Memory B cell (primary cell): ENCODE measurements around the gene PPARG.

Experiments
- ATAC-seq: fragments of 150-1000 bp; cut with Tn5 transposase; 2 replicates; pipeline ENCODE4 v1.10.0; 2021; ENCODE audit warnings: low read depth, mild to moderate bottlenecking, moderate library complexity
- DNase-seq, 2 donors: peaks; one replicate each; pipeline ENCODE4 v3.0.0; 2022; ENCODE audit warnings: low spot score in 2 of 2
- H3K27ac Mint-ChIP-seq: one replicate; pipeline ENCODE4 v1.8.0; 2022; ENCODE audit warnings: mild to moderate bottlenecking, moderate library complexity, mixed read lengths
- H3K27me3 Mint-ChIP-seq: one replicate; pipeline ENCODE4 v1.8.0; 2022; ENCODE audit warnings: mixed read lengths
- H3K36me3 Mint-ChIP-seq: one replicate; pipeline ENCODE4 v1.8.0; 2022; ENCODE audit warnings: mild to moderate bottlenecking, mixed read lengths
- H3K4me1 Mint-ChIP-seq: one replicate; pipeline ENCODE4 v1.8.0; 2022; ENCODE audit warnings: mixed read lengths
- H3K4me3 Mint-ChIP-seq: one replicate; pipeline ENCODE4 v1.8.0; 2022; ENCODE audit warnings: mild to moderate bottlenecking, moderate library complexity, mixed read lengths
- H3K9me3 Mint-ChIP-seq: one replicate; pipeline ENCODE4 v1.8.0; 2022; ENCODE audit warnings: mixed read lengths

The PPARG gene

DNA sequence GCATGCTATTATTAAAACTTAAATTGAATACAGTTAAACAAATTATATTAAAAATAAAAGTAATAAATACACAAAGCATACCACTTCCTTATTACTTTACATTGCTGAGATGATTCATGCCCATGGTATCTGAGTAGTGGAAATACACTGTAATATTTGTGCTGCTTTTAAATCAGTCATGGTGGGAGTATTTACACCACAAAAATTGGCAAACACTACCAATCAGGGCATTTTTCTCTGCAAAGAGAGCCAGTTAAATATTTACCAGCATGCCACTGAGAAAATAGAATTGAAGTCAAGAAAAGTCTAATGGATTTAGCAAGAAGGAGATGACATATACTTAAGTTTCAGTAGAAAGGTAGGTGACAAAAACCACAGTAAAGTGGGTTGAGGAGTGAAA is 19.6 kb downstream of the PPARG start:
- H3K4me1 Mint-ChIP-seq: no peaks in the 10 kb centered on the region
- no peaks in the 10 kb centered on the region for H3K36me3 Mint-ChIP-seq
- no peak for DNase-seq
- peaks cover 8% of the 10 kb centered on the region for H3K27me3 Mint-ChIP-seq
- no peaks in the 10 kb centered on the region for H3K9me3 Mint-ChIP-seq
- ATAC-seq: no peak
- H3K4me3 Mint-ChIP-seq: no peak overlapping the region
- H3K27ac Mint-ChIP-seq: no peak overlapping the region

- DNase-seq (no peak), ATAC-seq (no peak)
- H3K27me3 Mint-ChIP-seq: peaks cover 11% of the 10 kb centered on the region
- H3K27ac Mint-ChIP-seq: no peak overlapping the region
- H3K4me3 Mint-ChIP-seq: no peak overlapping the region
- no peaks in the 10 kb centered on the region for H3K9me3 Mint-ChIP-seq
- H3K4me1 Mint-ChIP-seq: no peaks in the 10 kb centered on the region
- no peaks in the 10 kb centered on the region for H3K36me3 Mint-ChIP-seq
Observed at GRCh38 chr3:12309716-12310115, 20.8 kb downstream of the PPARG start.

GRCh38 chr3:12312010-12312409 is 23.1 kb downstream of the PPARG start:
- no peak for ATAC-seq
- H3K9me3 Mint-ChIP-seq: no peaks in the 10 kb centered on the region
- H3K4me1 Mint-ChIP-seq: no peaks in the 10 kb centered on the region
- H3K27ac Mint-ChIP-seq: no peak overlapping the region
- no peaks in the 10 kb centered on the region for H3K36me3 Mint-ChIP-seq
- DNase-seq: no peak
- H3K4me3 Mint-ChIP-seq: no peak overlapping the region
- H3K27me3 Mint-ChIP-seq: peaks cover 10% of the 10 kb centered on the region

DNA sequence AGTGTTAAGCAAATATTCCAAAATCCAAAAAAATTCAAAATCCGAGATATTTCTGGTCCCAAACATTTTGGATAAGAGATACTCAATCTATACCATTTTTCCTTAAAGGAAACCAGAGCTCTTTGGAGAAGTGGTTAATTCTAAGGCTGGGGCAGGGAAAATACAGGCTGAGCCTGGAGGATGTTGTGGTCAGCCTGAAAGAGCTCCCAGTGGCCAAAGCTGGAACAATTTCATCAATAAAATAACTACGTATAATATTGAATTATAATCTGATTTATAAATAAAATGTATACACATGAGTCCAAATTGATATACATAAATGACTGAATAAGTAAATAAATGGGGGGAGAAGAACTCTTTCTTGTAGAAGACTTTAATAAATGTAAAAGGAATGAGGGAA is 24.6 kb downstream of the PPARG start:
- no peaks in the 10 kb centered on the region for H3K4me1 Mint-ChIP-seq
- H3K4me3 Mint-ChIP-seq: no peak overlapping the region
- no peak for ATAC-seq
- no peaks in the 10 kb centered on the region for H3K9me3 Mint-ChIP-seq
- no peak overlapping the region for H3K27ac Mint-ChIP-seq
- DNase-seq: no peak
- H3K36me3 Mint-ChIP-seq: no peaks in the 10 kb centered on the region
- peaks cover 8% of the 10 kb centered on the region for H3K27me3 Mint-ChIP-seq

- no peaks in the 10 kb centered on the region for H3K4me1 Mint-ChIP-seq
- ATAC-seq (no peak), DNase-seq (no peak)
- H3K9me3 Mint-ChIP-seq: no peaks in the 10 kb centered on the region
- peaks cover 8% of the 10 kb centered on the region for H3K27me3 Mint-ChIP-seq
- H3K4me3 Mint-ChIP-seq: no peak overlapping the region
- no peaks in the 10 kb centered on the region for H3K36me3 Mint-ChIP-seq
- no peak overlapping the region for H3K27ac Mint-ChIP-seq
Observed at GRCh38 chr3:12316253-12316652, 27.4 kb downstream of the PPARG start.

GRCh38 chr3:12316729-12317351 is 28.0 kb downstream of the PPARG start:
- Mint-ChIP-seq H3K4me3 (no peak overlapping the region), H3K4me1 (no peaks in the 10 kb centered on the region), H3K36me3 (no peaks in the 10 kb centered on the region), H3K9me3 (no peaks in the 10 kb centered on the region), H3K27ac (no peak overlapping the region), H3K27me3 (peaks cover 8% of the 10 kb centered on the region)
- no peak for DNase-seq
- ATAC-seq: no peak

DNA sequence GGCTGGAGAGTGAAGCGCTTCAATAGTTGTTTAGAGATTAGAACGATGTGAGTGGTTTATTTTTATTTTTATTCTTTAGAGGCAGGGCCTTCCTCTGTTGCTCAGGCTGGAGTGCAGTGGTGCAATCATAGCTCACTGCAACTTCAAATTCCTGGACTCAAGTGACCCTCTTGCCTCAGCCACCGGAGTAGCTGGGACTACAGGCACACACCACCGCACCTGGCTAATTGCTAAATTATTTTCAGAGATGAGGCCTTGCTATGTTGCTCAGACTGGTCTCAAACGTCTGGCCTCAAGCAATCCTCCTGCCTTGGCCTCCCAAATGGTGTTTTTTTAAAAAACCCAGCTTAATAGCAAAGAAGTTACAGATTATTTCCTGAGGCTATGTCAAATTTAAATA is 29.0 kb downstream of the PPARG start:
- no peaks in the 10 kb centered on the region for H3K36me3 Mint-ChIP-seq
- DNase-seq (no peak), ATAC-seq (no peak)
- no peak overlapping the region for H3K27ac Mint-ChIP-seq
- no peaks in the 10 kb centered on the region for H3K9me3 Mint-ChIP-seq
- no peaks in the 10 kb centered on the region for H3K4me1 Mint-ChIP-seq
- H3K4me3 Mint-ChIP-seq: no peak overlapping the region
- H3K27me3 Mint-ChIP-seq: peaks cover 11% of the 10 kb centered on the region

GRCh38 chr3:12318758-12319621 is 30.1 kb downstream of the PPARG start:
- Mint-ChIP-seq H3K9me3 (no peaks in the 10 kb centered on the region), H3K4me1 (no peaks in the 10 kb centered on the region), H3K4me3 (no peak overlapping the region), H3K27me3 (peaks cover 11% of the 10 kb centered on the region), H3K36me3 (no peaks in the 10 kb centered on the region), H3K27ac (no peak overlapping the region)
- ATAC-seq (no peak), DNase-seq (no peak)

GRCh38 chr3:12321015-12321414 is 32.1 kb downstream of the PPARG start:
- no peaks in the 10 kb centered on the region for H3K9me3 Mint-ChIP-seq
- H3K27me3 Mint-ChIP-seq: peaks cover 6% of the 10 kb centered on the region
- DNase-seq (no peak), ATAC-seq (no peak)
- no peaks in the 10 kb centered on the region for H3K4me1 Mint-ChIP-seq
- no peak overlapping the region for H3K4me3 Mint-ChIP-seq
- no peak overlapping the region for H3K27ac Mint-ChIP-seq
- H3K36me3 Mint-ChIP-seq: no peaks in the 10 kb centered on the region

- H3K4me3 Mint-ChIP-seq: no peak overlapping the region
- H3K27ac Mint-ChIP-seq: no peak overlapping the region
- H3K36me3 Mint-ChIP-seq: no peaks in the 10 kb centered on the region
- no peak for ATAC-seq
- peaks cover 8% of the 10 kb centered on the region for H3K27me3 Mint-ChIP-seq
- DNase-seq: no peak
- H3K4me1 Mint-ChIP-seq: no peaks in the 10 kb centered on the region
- no peaks in the 10 kb centered on the region for H3K9me3 Mint-ChIP-seq
Observed at GRCh38 chr3:12323237-12323636, 34.4 kb downstream of the PPARG start.

DNA sequence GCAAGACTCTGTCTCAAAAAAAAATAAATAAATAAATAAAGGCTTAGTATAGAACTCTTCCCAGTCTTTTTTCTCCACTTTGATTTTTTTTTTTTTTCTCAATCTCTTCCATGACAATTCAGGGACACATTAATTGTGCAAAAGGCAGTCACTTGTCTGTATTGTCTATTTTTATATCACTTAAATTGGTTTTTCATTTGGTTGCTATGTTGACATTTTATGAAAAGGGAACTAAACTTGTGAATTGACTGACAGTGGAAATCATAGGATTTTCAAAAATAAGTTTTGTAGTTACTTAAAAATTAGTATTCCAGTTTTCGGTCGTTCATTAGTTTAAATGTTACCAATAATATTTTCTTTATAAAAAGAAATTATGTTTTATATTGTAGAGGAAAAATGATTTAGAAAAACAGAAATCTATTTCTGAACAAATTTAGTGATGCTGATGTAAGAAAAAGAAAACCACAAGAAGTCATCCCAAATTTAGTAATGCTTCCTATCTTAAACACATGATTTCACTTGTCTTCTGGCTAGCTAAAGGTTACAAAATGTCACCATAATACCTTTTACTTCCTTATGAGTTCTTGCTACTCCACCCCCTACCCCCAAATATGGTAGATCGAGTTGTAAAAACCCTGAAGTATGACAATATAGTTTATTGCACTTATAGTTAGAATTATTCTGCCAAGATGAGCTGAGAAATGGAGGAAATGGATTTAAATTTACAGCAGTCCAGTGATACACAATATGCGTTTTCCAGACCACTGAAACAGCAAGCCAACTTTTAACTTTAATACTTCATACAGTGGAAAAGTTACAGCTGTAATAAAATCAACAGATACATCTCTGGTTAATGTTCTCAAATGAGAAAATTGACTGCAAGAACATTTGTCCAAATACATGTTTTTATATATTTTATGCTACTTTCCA is 37.0 kb downstream of the PPARG start:
- ATAC-seq: no peak
- Mint-ChIP-seq H3K9me3 (no peaks in the 10 kb centered on the region), H3K4me3 (no peak overlapping the region), H3K27ac (no peak overlapping the region), H3K4me1 (no peaks in the 10 kb centered on the region), H3K27me3 (peaks cover 8% of the 10 kb centered on the region), H3K36me3 (no peaks in the 10 kb centered on the region)
- DNase-seq: no peak

DNA sequence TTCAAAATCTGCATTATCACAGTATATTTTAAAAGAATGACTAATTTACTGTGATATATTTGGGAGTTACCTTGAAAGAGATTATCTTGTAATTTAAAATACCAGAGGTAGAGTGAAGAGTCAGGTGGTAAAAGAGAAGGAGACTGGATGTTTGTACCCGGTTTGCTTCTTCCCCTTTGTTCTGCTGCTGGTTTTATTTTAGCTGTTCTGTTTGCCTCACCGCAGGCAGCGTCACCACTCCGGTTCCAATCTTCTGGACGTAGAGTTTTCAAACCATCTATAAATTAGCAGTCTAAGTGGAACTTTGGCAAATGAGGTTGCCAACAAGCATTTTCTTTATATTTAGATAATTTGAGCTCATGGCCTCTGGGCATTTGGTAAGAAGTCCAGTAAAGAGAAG is 38.2 kb downstream of the PPARG start:
- Mint-ChIP-seq H3K27me3 (peaks cover 5% of the 10 kb centered on the region), H3K36me3 (no peaks in the 10 kb centered on the region), H3K27ac (no peak overlapping the region), H3K4me1 (no peaks in the 10 kb centered on the region), H3K4me3 (no peak overlapping the region), H3K9me3 (no peaks in the 10 kb centered on the region)
- DNase-seq (no peak), ATAC-seq (no peak)

GRCh38 chr3:12328132-12328836 is 39.4 kb downstream of the PPARG start:
- ATAC-seq (no peak), DNase-seq (no peak)
- Mint-ChIP-seq H3K4me3 (no peak overlapping the region), H3K9me3 (no peaks in the 10 kb centered on the region), H3K36me3 (no peaks in the 10 kb centered on the region), H3K4me1 (no peaks in the 10 kb centered on the region), H3K27me3 (peaks cover 2% of the 10 kb centered on the region), H3K27ac (no peak overlapping the region)
